Fibroblast of mammary gland (primary cell): Measurements from ENCODE around the gene CSK.
"Not testable (repeated sequence)": the region's sequence is repeated elsewhere in the genome, so short reads cannot be mapped to it uniquely, and the experiment has no call there.

ENCODE experiments used
- DNase-seq: peaks from one replicate; pipeline ENCODE4 v3.0.0-alpha.2; 2010; ENCODE audit warnings: low read depth
- H3K4me3 ChIP-seq: 2 replicates; pipeline ENCODE4 v1.5.1; 2011; ENCODE audit warnings: low read depth, mild to moderate bottlenecking, low read length, moderate library complexity; ENCODE audit not compliant: control insufficient read depth
- CTCF ChIP-seq: conservative IDR thresholded peaks from 2 replicates; pipeline ENCODE4 v1.5.1; 2011; ENCODE audit warnings: low read depth, low read length, inconsistent platforms; ENCODE audit not compliant: control insufficient read depth, insufficient read depth

Gene CSK

GRCh38 chr15:74781431-74782258, at the start of gene CSK:
Gene CSK, plus strand, starts transcription at chr15:74782080. Its CDS starts 16,218 bp downstream, at chr15:74798298.
- peak; percentile 26 for TF ChIP-seq CTCF
- H3K4me3 ChIP-seq: peak within 1 kb of the TSS; percentile 85
- peak; percentile 53 for DNase-seq

- H3K4me3 ChIP-seq: no peak overlapping the region
- no peak for TF ChIP-seq CTCF
- DNase-seq: no peak
Measured at GRCh38 chr15:74732846-74733245, 49.0 kb upstream of the CSK start.

DNA sequence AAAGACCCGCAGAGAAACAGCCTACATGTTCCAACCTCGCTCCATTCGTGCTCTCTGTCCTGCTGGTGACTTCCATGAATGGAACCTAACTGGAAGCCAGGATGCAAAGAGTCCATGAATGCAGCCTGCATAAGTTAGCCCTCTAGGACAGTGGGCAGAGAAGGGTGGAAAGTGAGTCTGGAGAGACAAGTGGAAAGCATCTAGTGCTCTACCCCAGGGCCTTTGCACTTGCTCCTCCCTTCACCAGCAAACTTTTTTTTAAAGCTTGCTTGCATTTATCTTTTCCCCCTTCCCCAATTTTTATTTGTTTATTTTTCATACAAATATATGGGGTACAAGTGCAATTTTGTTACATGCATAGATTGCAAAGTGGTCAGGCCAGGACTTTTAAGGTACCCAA, 48.6 kb upstream of the CSK start:
- TF ChIP-seq CTCF: no peak

GRCh38 chr15:74735305-74735704, 46.6 kb upstream of the CSK start:
- DNase-seq: no peak
- TF ChIP-seq CTCF: no peak
- no peak overlapping the region for H3K4me3 ChIP-seq

More for the DNA sequence above, 48.6 kb upstream of the CSK start:
- DNase-seq: no peak
- H3K4me3 ChIP-seq: no peak overlapping the region

- H3K4me3 ChIP-seq: not testable (repeated sequence)
- peak; percentile 9 for DNase-seq
Measured at GRCh38 chr15:74738239-74738638, 43.6 kb upstream of the CSK start.

GRCh38 chr15:74742422-74742821, 39.5 kb upstream of the CSK start:
- no peak overlapping the region for H3K4me3 ChIP-seq
- DNase-seq: no peak
- TF ChIP-seq CTCF: no peak

DNA sequence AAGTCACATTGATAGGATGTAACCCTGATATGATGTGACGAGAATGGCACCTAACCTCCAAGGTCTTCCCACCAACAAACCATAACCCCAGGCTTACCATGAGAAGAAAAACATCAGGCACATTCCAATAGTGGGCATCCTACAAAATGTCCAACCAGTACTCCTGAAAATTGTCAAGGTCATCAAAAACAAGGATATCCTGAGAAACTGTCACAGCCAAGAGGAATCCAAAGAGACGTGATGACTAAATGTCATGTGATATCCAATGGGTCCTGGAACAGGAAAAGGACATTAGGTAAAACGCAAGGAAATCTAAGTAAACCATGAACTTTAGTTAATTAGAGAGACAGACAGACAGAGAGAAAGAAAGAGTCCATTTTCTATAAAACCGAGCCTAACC, 35.5 kb upstream of the CSK start:
- DNase-seq: no peak
- TF ChIP-seq CTCF: no peak
- H3K4me3 ChIP-seq: no peak overlapping the region
